ENCODE results near the gene TANC1.

TANC1 gene

GRCh38 chr2:159086826-159087225 is 118.4 kb downstream of the TANC1 start:
- Histone ChIP-seq H3K27me3 (ENCODE audit: insufficient read depth, low read length, poor library complexity, severe bottlenecking) (no peaks in the 10 kb centered on the region), H3K9me2 (replicated peaks; ENCODE audit: low read depth, low read length) (no peaks in the 10 kb centered on the region), H2AFZ (ENCODE audit: low read length) (peak overlapping the region; percentile 48; the same call in 1 of the 2 replicates), H4K20me1 (ENCODE audit: insufficient read depth, low read length, poor library complexity, severe bottlenecking) (no peaks in the 10 kb centered on the region), H3K4me1 (ENCODE audit: insufficient read depth, low read length, poor library complexity, severe bottlenecking) (peaks cover 46% of the 10 kb centered on the region), H3K9me3 (ENCODE audit: insufficient read depth, low read depth, low read length) (no peaks in the 10 kb centered on the region), H3K9ac (ENCODE audit: low read depth, low read length, poor library complexity, severe bottlenecking) (peak overlapping the region; percentile 53), H3K79me2 (ENCODE audit: insufficient read depth, low read length) (no peaks in the 10 kb centered on the region), H3K4me3 (ENCODE audit: low read length, poor library complexity, severe bottlenecking) (peak overlapping the region; percentile 42), H3F3A (ENCODE audit: low read depth) (0 out of 2 replicates have a peak, but pooled peaks cover 4% of the 10 kb centered on the region), H3K36me3 (ENCODE audit: insufficient read depth, low read length) (no peaks in the 10 kb centered on the region), H3K4me2 (ENCODE audit: low read depth, low read length, poor library complexity, severe bottlenecking) (peak overlapping the region; percentile 65)
- TF ChIP-seq, protein P1, sequence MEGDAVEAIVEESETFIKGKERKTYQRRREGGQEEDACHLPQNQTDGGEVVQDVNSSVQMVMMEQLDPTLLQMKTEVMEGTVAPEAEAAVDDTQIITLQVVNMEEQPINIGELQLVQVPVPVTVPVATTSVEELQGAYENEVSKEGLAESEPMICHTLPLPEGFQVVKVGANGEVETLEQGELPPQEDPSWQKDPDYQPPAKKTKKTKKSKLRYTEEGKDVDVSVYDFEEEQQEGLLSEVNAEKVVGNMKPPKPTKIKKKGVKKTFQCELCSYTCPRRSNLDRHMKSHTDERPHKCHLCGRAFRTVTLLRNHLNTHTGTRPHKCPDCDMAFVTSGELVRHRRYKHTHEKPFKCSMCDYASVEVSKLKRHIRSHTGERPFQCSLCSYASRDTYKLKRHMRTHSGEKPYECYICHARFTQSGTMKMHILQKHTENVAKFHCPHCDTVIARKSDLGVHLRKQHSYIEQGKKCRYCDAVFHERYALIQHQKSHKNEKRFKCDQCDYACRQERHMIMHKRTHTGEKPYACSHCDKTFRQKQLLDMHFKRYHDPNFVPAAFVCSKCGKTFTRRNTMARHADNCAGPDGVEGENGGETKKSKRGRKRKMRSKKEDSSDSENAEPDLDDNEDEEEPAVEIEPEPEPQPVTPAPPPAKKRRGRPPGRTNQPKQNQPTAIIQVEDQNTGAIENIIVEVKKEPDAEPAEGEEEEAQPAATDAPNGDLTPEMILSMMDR (conservative IDR thresholded peaks at IDR 0.05; ENCODE audit: low read length): no peak
- no peak for TF ChIP-seq EZH2phosphoT487 (IDR thresholded peaks at IDR 0.05; ENCODE audit: borderline replicate concordance)

- peak overlapping the region; percentile 29 for H3K9ac ChIP-seq (ENCODE audit: low read depth, low read length, poor library complexity, severe bottlenecking)
- H3K36me3 ChIP-seq (ENCODE audit: insufficient read depth, low read length): no peaks in the 10 kb centered on the region
- no peaks in the 10 kb centered on the region for H3K9me2 ChIP-seq (replicated peaks; ENCODE audit: low read depth, low read length)
- peak overlapping the region; percentile 56 for H3K4me2 ChIP-seq (ENCODE audit: low read depth, low read length, poor library complexity, severe bottlenecking)
- H3K4me3 ChIP-seq (ENCODE audit: low read length, poor library complexity, severe bottlenecking): no peak overlapping the region
- H3K4me1 ChIP-seq (ENCODE audit: insufficient read depth, low read length, poor library complexity, severe bottlenecking): peaks cover 67% of the 10 kb centered on the region
- H2AFZ ChIP-seq (ENCODE audit: low read length): no peak overlapping the region
- H3K79me2 ChIP-seq (ENCODE audit: insufficient read depth, low read length): no peaks in the 10 kb centered on the region
- H4K20me1 ChIP-seq (ENCODE audit: insufficient read depth, low read length, poor library complexity, severe bottlenecking): no peaks in the 10 kb centered on the region
- no peak for TF ChIP-seq EZH2phosphoT487 (IDR thresholded peaks at IDR 0.05; ENCODE audit: borderline replicate concordance)
- TF ChIP-seq, protein P1 (conservative IDR thresholded peaks at IDR 0.05; ENCODE audit: low read length): peak; percentile 62
- no peaks in the 10 kb centered on the region for H3K9me3 ChIP-seq (ENCODE audit: insufficient read depth, low read depth, low read length)
- H3K27me3 ChIP-seq (ENCODE audit: insufficient read depth, low read length, poor library complexity, severe bottlenecking): no peaks in the 10 kb centered on the region
- 0 out of 2 replicates have a peak, but pooled peaks cover 4% of the 10 kb centered on the region for H3F3A ChIP-seq (ENCODE audit: low read depth)
Measured at GRCh38 chr2:159088906-159089305, 120.5 kb downstream of the TANC1 start.

DNA sequence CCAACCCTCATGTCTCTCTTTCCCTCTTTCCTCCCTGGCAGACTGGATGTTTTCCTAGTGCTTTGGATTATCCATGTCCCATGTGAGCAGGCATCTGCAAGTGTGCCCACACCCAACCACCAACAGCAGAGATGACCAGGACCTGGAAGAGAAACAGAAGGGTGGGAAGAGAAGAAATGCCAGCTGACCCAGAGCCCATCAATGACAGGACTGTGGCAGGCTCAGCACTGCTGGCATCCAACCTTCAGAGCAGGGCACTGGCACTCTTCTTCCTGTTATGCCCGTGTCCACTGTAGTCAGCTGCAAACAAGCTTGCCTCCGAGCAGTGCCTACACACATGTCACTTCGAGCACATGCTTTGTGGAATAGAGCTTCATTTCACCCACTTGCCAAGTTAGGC is 121.1 kb downstream of the TANC1 start:
- Histone ChIP-seq H3K27me3 (ENCODE audit: insufficient read depth, low read length, poor library complexity, severe bottlenecking) (no peaks in the 10 kb centered on the region), H3F3A (ENCODE audit: low read depth) (0 out of 2 replicates have a peak, but pooled peaks cover 4% of the 10 kb centered on the region), H3K9me3 (ENCODE audit: insufficient read depth, low read depth, low read length) (no peaks in the 10 kb centered on the region), H3K36me3 (ENCODE audit: insufficient read depth, low read length) (no peaks in the 10 kb centered on the region), H3K4me3 (ENCODE audit: low read length, poor library complexity, severe bottlenecking) (peak overlapping the region; percentile 8), H3K4me2 (ENCODE audit: low read depth, low read length, poor library complexity, severe bottlenecking) (peak overlapping the region; percentile 56), H3K79me2 (ENCODE audit: insufficient read depth, low read length) (no peaks in the 10 kb centered on the region), H3K9ac (ENCODE audit: low read depth, low read length, poor library complexity, severe bottlenecking) (peak overlapping the region; percentile 29), H2AFZ (ENCODE audit: low read length) (no peak overlapping the region), H4K20me1 (ENCODE audit: insufficient read depth, low read length, poor library complexity, severe bottlenecking) (no peaks in the 10 kb centered on the region), H3K9me2 (replicated peaks; ENCODE audit: low read depth, low read length) (no peaks in the 10 kb centered on the region), H3K4me1 (ENCODE audit: insufficient read depth, low read length, poor library complexity, severe bottlenecking) (peaks cover 68% of the 10 kb centered on the region)
- TF ChIP-seq, protein P1 (conservative IDR thresholded peaks at IDR 0.05; ENCODE audit: low read length): no peak
- no peak for TF ChIP-seq EZH2phosphoT487 (IDR thresholded peaks at IDR 0.05; ENCODE audit: borderline replicate concordance)
